Upper lobe of left lung (tissue), 6 donors: ENCODE results near the gene RERE. TPM values are rescaled to one million over a fixed set of nuclear protein-coding genes. Genes with fewer than 3 reads are reported as not detected.

Experiments used
- ATAC-seq, 2 donors: fragments of 200-7000 bp; cut with Tn5 transposase; one replicate each; pipeline ENCODE4 v1.9.1; 2022; ENCODE audit warnings: mild to moderate bottlenecking in 2 of 2, moderate library complexity in 2 of 2; ENCODE audit not compliant: low FRiP score in 2 of 2
- DNase-seq, 2 donors: peaks; one replicate each; pipeline ENCODE4 v3.0.0-alpha.2; 2019 to 2020
- H3K27ac ChIP-seq, 4 donors: fragments of 200-600 bp; sonication (generic); one replicate each; pipeline ENCODE4 v1.5.1; 2016 to 2019
- H3K27me3 ChIP-seq, 4 donors: fragments of 200-600 bp; sonication (generic); one replicate each; pipeline ENCODE4 v1.5.1; 2017 to 2019
- H3K36me3 ChIP-seq, 4 donors: fragments of 200-600 bp; sonication (generic); one replicate each; pipeline ENCODE4 v1.5.1; 2016 to 2019
- H3K4me1 ChIP-seq, 4 donors: fragments of 200-600 bp; sonication (generic); one replicate each; pipeline ENCODE4 v1.5.1; 2018 to 2019
- H3K4me3 ChIP-seq, 4 donors: fragments of 200-600 bp; sonication (generic); one replicate each; pipeline ENCODE4 v1.5.1; 2017 to 2019; ENCODE audit warnings: mild to moderate bottlenecking in 2 of 4, moderate library complexity in 1 of 4
- H3K9me3 ChIP-seq, 4 donors: fragments of 200-600 bp; sonication (generic); one replicate each; pipeline ENCODE4 v1.5.1; 2018 to 2019
- CTCF ChIP-seq, 6 experiments: fragments of 450-650 bp in 4 of 6; fragments of 200-600 bp in 2 of 6; sonication (generic) in 2 of 6; IDR thresholded peaks; one replicate each; pipeline ENCODE4 v1.5.1; 2016 to 2019; ENCODE audit warnings: antibody characterized with exemption in 6 of 6
- EP300 ChIP-seq, 4 donors: sonication (generic); formaldehyde crosslinking; IDR thresholded peaks; one replicate each; pipeline ENCODE4 v1.5.1; 2017; ENCODE audit warnings: antibody characterized with exemption in 4 of 4, control low read depth in 2 of 4
- POLR2A ChIP-seq, 4 donors: fragments of 450-650 bp; IDR thresholded peaks; one replicate each; pipeline ENCODE4 v1.5.1; 2016 to 2017; ENCODE audit warnings: antibody characterized with exemption in 4 of 4, mild to moderate bottlenecking in 2 of 4
- POLR2AphosphoS5 ChIP-seq, 2 donors: sonication (generic); formaldehyde crosslinking; IDR thresholded peaks; one replicate each; pipeline ENCODE4 v1.5.1; 2017; ENCODE audit warnings: antibody characterized with exemption in 2 of 2
- WGBS, 2 donors: methylation state at CpG; one replicate each; pipeline ENCODE4 v1.1.5; 2017 to 2018; 5-methylcytosine and 5-hydroxymethylcytosine counted together
- small RNA-seq, 4 donors: library from RNA; depleted of rRNA; stranded (forward); fragments of <200 nt; gene quantifications; one replicate each; pipeline ENCODE3, GENCODE V24; 2016
- total RNA-seq, 6 donors: library from RNA; depleted of rRNA in 4 of 6; stranded (reverse); fragments of >200 nt in 4 of 6; gene quantifications; one replicate each; pipeline versions ENCODE4 v1.1.0 to v1.2.1, GENCODE V29; 2016 to 2021
- donor health status: DM: no; HTN: no; CAD: no; lungs with moderate emphysema.
- donor health status: DM: no; HTN: yes; CAD: no; lungs with severe emphysema.

The RERE gene
- total RNA-seq, 6 donors from 2014 or later, result 75.5 to 222 (median 104) TPM

GRCh38 chr1:8303876-8304275 lies 513.6 kb downstream of the RERE start:
- Histone ChIP-seq H3K4me1 (no peaks in the 10 kb centered on the region), H3K36me3 (no peaks in the 10 kb centered on the region), H3K4me3 (no peak overlapping the region), H3K27ac (no peak overlapping the region), H3K9me3 (no peaks in the 10 kb centered on the region), H3K27me3 (no peaks in the 10 kb centered on the region)
- 88 to 90% methylated on average over 4 of the region's 4 CpGs for WGBS, 2 donors
- no peak for ATAC-seq
- DNase-seq, result no peak
- TF ChIP-seq EP300 (IDR thresholded peaks at IDR 0.05) (no peak), POLR2AphosphoS5 (IDR thresholded peaks at IDR 0.05) (no peak), CTCF (IDR thresholded peaks at IDR 0.05) (no peak), POLR2A (IDR thresholded peaks at IDR 0.05) (no peak)

- Histone ChIP-seq H3K27me3 (no peaks in the 10 kb centered on the region), H3K4me1 (no peaks in the 10 kb centered on the region), H3K27ac (no peak overlapping the region), H3K4me3 (no peak overlapping the region), H3K9me3 (no peaks in the 10 kb centered on the region), H3K36me3 (no peaks in the 10 kb centered on the region)
- ATAC-seq, result no peak
- no peak for TF ChIP-seq CTCF (IDR thresholded peaks at IDR 0.05)
- no peak for TF ChIP-seq POLR2A (IDR thresholded peaks at IDR 0.05)
- TF ChIP-seq EP300 (IDR thresholded peaks at IDR 0.05), result no peak
- no peak for TF ChIP-seq POLR2AphosphoS5 (IDR thresholded peaks at IDR 0.05)
- no peak for DNase-seq
- 93 to 96% methylated on average over 3 of the region's 3 CpGs for WGBS, 2 donors
Observed at GRCh38 chr1:8303141-8303540, 514.3 kb downstream of the RERE start.

Small RNA genes within 50 kb of the gene (small RNA-seq; reads per million reads assigned to genes)
- gene MIR6728, result 0 to 0.37 (median 0) reads per million in 4 donors
- 0 reads per million in 4 donors for gene RF00019
- 0 reads per million in 4 donors for gene RF00599

Other genes starting within 250 kb of the RERE start
- gene ENO1, start 61.0 kb upstream of the RERE start, total RNA-seq, result 1,000 to 10,000 TPM in 1 of 6 donors, 100 to 1,000 TPM in 5; 259 to 1,187 (median 717) TPM
- gene CA6, start 128.2 kb upstream of the RERE start, total RNA-seq, result not detected
- gene SLC2A7, start 208.8 kb upstream of the RERE start, total RNA-seq, result not detected